Heart left ventricle (tissue), 16 donors: Measurements from ENCODE around the gene RCBTB2. TPM values are rescaled to one million over a fixed set of nuclear protein-coding genes. Genes with fewer than 3 reads are reported as not detected.

ENCODE experiments used
- ATAC-seq, 4 donors: fragments of 200-7000 bp; cut with Tn5 transposase; one replicate each; pipeline ENCODE4 v1.9.1; 2020 to 2022; ENCODE audit warnings: moderate library complexity in 4 of 4, mild to moderate bottlenecking in 3 of 4, moderate number of reproducible peaks in 1 of 4
- DNase-seq, 5 donors: peaks; one replicate each; pipeline ENCODE4 v3.0.0-alpha.2; 2020
- H3K27ac ChIP-seq, 12 donors: fragments of 200-600 bp; sonication (generic) in 4 of 12; one replicate each; pipeline versions ENCODE4 v1.5.0 to v1.8.0; 2016 to 2022; ENCODE audit warnings: mild to moderate bottlenecking in 2 of 12
- H3K27me3 ChIP-seq, 9 donors: fragments of 200-600 bp; sonication (generic) in 2 of 9; one replicate each; pipeline versions ENCODE4 v1.5.1 to v1.8.0; 2016 to 2022; ENCODE audit warnings: mild to moderate bottlenecking in 3 of 9
- H3K36me3 ChIP-seq, 9 donors: fragments of 200-600 bp; sonication (generic) in 2 of 9; one replicate each; pipeline versions ENCODE4 v1.5.0 to v1.8.0; 2018 to 2022; ENCODE audit warnings: mild to moderate bottlenecking in 2 of 9
- H3K4me1 ChIP-seq, 12 donors: fragments of 200-600 bp; sonication (generic) in 4 of 12; one replicate each; pipeline versions ENCODE4 v1.5.0 to v1.8.0; 2016 to 2022; ENCODE audit warnings: mild to moderate bottlenecking in 3 of 12
- H3K4me3 ChIP-seq, 12 donors: fragments of 200-600 bp; sonication (generic) in 4 of 12; one replicate each; pipeline versions ENCODE4 v1.5.0 to v1.8.0; 2017 to 2022; ENCODE audit warnings: mild to moderate bottlenecking in 9 of 12, moderate library complexity in 4 of 12
- H3K9me3 ChIP-seq, 12 donors: fragments of 200-600 bp; sonication (generic) in 4 of 12; one replicate each; pipeline versions ENCODE4 v1.5.0 to v1.8.0; 2016 to 2022; ENCODE audit warnings: mild to moderate bottlenecking in 1 of 12
- CTCF ChIP-seq, 12 donors: fragments of 200-600 bp; sonication (generic) in 4 of 12; IDR thresholded peaks; one replicate each; pipeline versions ENCODE4 v1.5.0 to v1.8.0; 2018 to 2022; ENCODE audit warnings: antibody characterized with exemption in 12 of 12, mild to moderate bottlenecking in 5 of 12
- POLR2A ChIP-seq, 2 donors: fragments of 450-650 bp; IDR thresholded peaks; one replicate each; pipeline ENCODE4 v1.6.1; 2017; ENCODE audit warnings: antibody characterized with exemption in 2 of 2, mild to moderate bottlenecking in 2 of 2, moderate library complexity in 2 of 2
- WGBS, 4 donors: extraction: QIAGEN DNeasy Blood & Tissue Kit in 2 of 4; methylation state at CpG; one replicate each; pipeline versions ENCODE4 v1.1.5 to v1.1.7; 2013 to 2018; 5-methylcytosine and 5-hydroxymethylcytosine counted together
- intact Hi-C, 10 donors: fragments of 100-400 bp; cut with DNase I; formaldehyde crosslinking; loops; one replicate each; pipeline versions ENCODE4 v1.11.1 to v1.14.2; 2022
- polyA plus RNA-seq, 2 donors: library from polyadenylated mRNA; stranded (reverse); fragments of 200-250 nt; gene quantifications; one replicate each; pipeline ENCODE4 v1.2.3, GENCODE V29; 2013
- total RNA-seq, 9 donors: library from RNA; depleted of rRNA in 2 of 9; stranded (reverse); fragments of >200 nt in 2 of 9; fragmentation: NEBNext Ultra II Directional in 3 of 9; extraction: Animal tissue kit (Norgen Biotek cat#: 25700) in 3 of 9; gene quantifications; one replicate each; pipeline versions ENCODE4 v1.1.0 to v1.2.4, GENCODE V29; 2016 to 2023
- donor health status: ischemic (EF 13 %, LVEDD 7.1; RV severe dilation, severe dysfunction).
- donor health status: healthy with polysubstance abuse.
- donor health status: DM: no; HTN: yes; CAD: no.
- donor health status: DM: no; HTN: no; CAD: no.
- donor health status: ischemic (EF 25% LVEDD 6.9; RV normal size, moderate dysfunction).
- donor health status: ischemic (EF 25% LVEDD 5.7; RV mildly dilated, moderate dysfunction).
- donor health status: healthy.
- donor health status: DM: yes; HTN: yes; CAD: no.
- donor health status: ischemic (EF 35%, LVEDD 5.7; RV mildly dilated, moderate dysfunction).
- donor health status: nonischemic (EF 11% LVEDD 7.7; RV severe dilation, severe dysfunction).
- donor health status: DM: yes; HTN: yes; CAD: no.
- donor health status: PGD.
- donor health status: ischemic (EF 29% LVEDD 5.4; RV normal size, mild dysfunction).
- donor health status: nonischemic (EF 23%, LVEDD 6.1; RV moderate dilation, normal function).

Gene RCBTB2
- total and polyA plus RNA-seq, 11 donors, result 5.9 to 16.2 (median 11.5) TPM

GRCh38 chr13:48527955-48528354, 4.9 kb downstream of the RCBTB2 start:
- H3K27ac ChIP-seq, result peak overlapping the region in 11 of 12 donors; percentile 8 to 75 (median 54)

GRCh38 chr13:48526286-48526685, 6.6 kb downstream of the RCBTB2 start:
- Histone ChIP-seq H3K4me3 (no peak overlapping the region), H3K4me1 (peaks cover 0 to 57% (median 20%) of the 10 kb centered on the region in 12 donors), H3K36me3 (peaks cover 0 to 8% (median 4%) of the 10 kb centered on the region in 9 donors), H3K27ac (no peak overlapping the region), H3K9me3 (no peaks in the 10 kb centered on the region), H3K27me3 (no peaks in the 10 kb centered on the region)
- intact Hi-C loops, result loop anchor here in 1 of 10 donors (5.0 kb wide), 1 partner anchor 124 kb away; no protein-coding TSS in a partner anchor
- ATAC-seq (peak in 1 of 4 donors; percentile 18), DNase-seq (no peak)
- no peak for TF ChIP-seq CTCF (IDR thresholded peaks at IDR 0.05)
- TF ChIP-seq POLR2A (IDR thresholded peaks at IDR 0.05), result no peak
- 92 to 99% (median 97%) methylated on average over 10 of the region's 10 CpGs for WGBS, 4 donors

More at GRCh38 chr13:48527955-48528354, 4.9 kb downstream of the RCBTB2 start:
- DNase-seq, result no peak
- Histone ChIP-seq H3K27me3 (no peaks in the 10 kb centered on the region), H3K4me1 (peaks cover 0 to 60% (median 19%) of the 10 kb centered on the region in 12 donors), H3K9me3 (no peaks in the 10 kb centered on the region), H3K4me3 (peak overlapping the region in 10 of 12 donors; percentile 0 to 38 (median 24)), H3K36me3 (no peaks in the 10 kb centered on the region)
- WGBS, 4 donors, result 23 to 45% (median 36%) methylated on average over 2 of the region's 2 CpGs
- no peak for TF ChIP-seq CTCF (IDR thresholded peaks at IDR 0.05)
- TF ChIP-seq POLR2A (IDR thresholded peaks at IDR 0.05), result no peak
- intact Hi-C loops, result loop anchor here in 1 of 10 donors (5.0 kb wide), 1 partner anchor 126 kb away; no protein-coding TSS in a partner anchor
- ATAC-seq, result no peak

DNA sequence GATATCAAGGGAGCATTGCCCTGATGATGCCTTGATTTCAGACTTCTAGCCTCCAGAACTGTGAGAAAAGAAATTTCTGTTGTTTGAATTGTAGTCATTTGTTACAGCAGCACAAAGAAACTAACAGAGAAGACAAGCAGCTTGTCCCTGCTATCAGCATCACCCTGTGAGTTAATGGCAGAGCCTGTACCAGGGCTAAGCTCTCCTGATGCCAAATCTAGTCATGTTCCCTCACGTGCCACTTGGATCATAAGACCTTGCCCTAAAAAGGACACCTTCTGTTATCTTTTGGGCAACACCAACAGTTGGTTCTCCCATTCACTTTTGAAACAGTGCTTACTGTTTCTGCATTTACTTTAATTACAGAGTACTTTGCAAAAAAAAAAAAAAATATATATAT, 14.8 kb downstream of the RCBTB2 start:
- 47 to 69% (median 65%) methylated on average over 1 of the region's 1 CpG for WGBS, 4 donors
- ATAC-seq (peak in 3 of 4 donors; percentile 33 to 55 (median 41)), DNase-seq (peak in 1 of 5 donors; percentile 32)
- H3K4me3 ChIP-seq, result no peak overlapping the region
- peaks cover 0 to 19% (median 0%) of the 10 kb centered on the region in 12 donors for H3K4me1 ChIP-seq
- H3K9me3 ChIP-seq, result no peaks in the 10 kb centered on the region
- H3K27me3 ChIP-seq, result no peaks in the 10 kb centered on the region
- intact Hi-C loops, result no loop called here
- no peak for TF ChIP-seq CTCF (IDR thresholded peaks at IDR 0.05)
- no peak for TF ChIP-seq POLR2A (IDR thresholded peaks at IDR 0.05)
- H3K36me3 ChIP-seq, result peaks cover 0 to 30% (median 22%) of the 10 kb centered on the region in 9 donors
- H3K27ac ChIP-seq, result no peak overlapping the region

- WGBS, 4 donors, result 75 to 91% (median 82%) methylated on average over 6 of the region's 6 CpGs
- ATAC-seq, result peak in 3 of 4 donors; percentile 28 to 46 (median 42)
These were observed 17.1 kb downstream of the RCBTB2 start for GRCh38 chr13:48515732-48516131.

More at GRCh38 chr13:48515732-48516131, 17.1 kb downstream of the RCBTB2 start:
- no peaks in the 10 kb centered on the region for H3K9me3 ChIP-seq
- H3K27me3 ChIP-seq, result no peaks in the 10 kb centered on the region
- H3K4me3 ChIP-seq, result no peak overlapping the region
- intact Hi-C loops, result no loop called here
- peaks cover 0 to 28% (median 3%) of the 10 kb centered on the region in 12 donors for H3K4me1 ChIP-seq
- H3K27ac ChIP-seq, result peak overlapping the region in 2 of 12 donors; percentile 22 to 44
- peaks cover 0 to 41% (median 20%) of the 10 kb centered on the region in 9 donors for H3K36me3 ChIP-seq
- no peak for TF ChIP-seq POLR2A (IDR thresholded peaks at IDR 0.05)
- TF ChIP-seq CTCF (IDR thresholded peaks at IDR 0.05), result no peak
- DNase-seq, result peak in 1 of 5 donors; percentile 59
